ENCODE data around the gene ATG12. TPM values are rescaled to one million over a fixed set of nuclear protein-coding genes. Genes with fewer than 3 reads are reported as not detected.

The ATG12 gene
- total RNA-seq, 6 experiments from 2014 or later = 18.4 to 32.4 (median 21.8) TPM

- TF ChIP-seq, protein P1, sequence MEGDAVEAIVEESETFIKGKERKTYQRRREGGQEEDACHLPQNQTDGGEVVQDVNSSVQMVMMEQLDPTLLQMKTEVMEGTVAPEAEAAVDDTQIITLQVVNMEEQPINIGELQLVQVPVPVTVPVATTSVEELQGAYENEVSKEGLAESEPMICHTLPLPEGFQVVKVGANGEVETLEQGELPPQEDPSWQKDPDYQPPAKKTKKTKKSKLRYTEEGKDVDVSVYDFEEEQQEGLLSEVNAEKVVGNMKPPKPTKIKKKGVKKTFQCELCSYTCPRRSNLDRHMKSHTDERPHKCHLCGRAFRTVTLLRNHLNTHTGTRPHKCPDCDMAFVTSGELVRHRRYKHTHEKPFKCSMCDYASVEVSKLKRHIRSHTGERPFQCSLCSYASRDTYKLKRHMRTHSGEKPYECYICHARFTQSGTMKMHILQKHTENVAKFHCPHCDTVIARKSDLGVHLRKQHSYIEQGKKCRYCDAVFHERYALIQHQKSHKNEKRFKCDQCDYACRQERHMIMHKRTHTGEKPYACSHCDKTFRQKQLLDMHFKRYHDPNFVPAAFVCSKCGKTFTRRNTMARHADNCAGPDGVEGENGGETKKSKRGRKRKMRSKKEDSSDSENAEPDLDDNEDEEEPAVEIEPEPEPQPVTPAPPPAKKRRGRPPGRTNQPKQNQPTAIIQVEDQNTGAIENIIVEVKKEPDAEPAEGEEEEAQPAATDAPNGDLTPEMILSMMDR (IDR thresholded peaks at IDR 0.05) = no peak
- no peak for TF ChIP-seq POLR2A (IDR thresholded peaks at IDR 0.05)
- Histone ChIP-seq H3K27me3 (no peaks in the 10 kb centered on the region), H3K27ac (no peak overlapping the region), H3K36me3 (no peaks in the 10 kb centered on the region), H3K9me3 (peaks cover 0 to 5% (median 0%) of the 10 kb centered on the region in 4 donors), H3K4me3 (no peak overlapping the region), H3K4me1 (peaks cover 0 to 28% (median 14%) of the 10 kb centered on the region in 4 donors)
- DNase-seq (no peak), ATAC-seq (no peak)
- WGBS (ENCODE audit: insufficient coverage, low coverage, low lambda C conversion rate, missing lambda C conversion rate) = 89% methylated on average over 3 of the region's 3 CpGs
- intact Hi-C loops (cut with DNase I) = no loop called here
Observed at GRCh38 chr5:115854139-115854538, 12.8 kb upstream of the ATG12 start.

DNA sequence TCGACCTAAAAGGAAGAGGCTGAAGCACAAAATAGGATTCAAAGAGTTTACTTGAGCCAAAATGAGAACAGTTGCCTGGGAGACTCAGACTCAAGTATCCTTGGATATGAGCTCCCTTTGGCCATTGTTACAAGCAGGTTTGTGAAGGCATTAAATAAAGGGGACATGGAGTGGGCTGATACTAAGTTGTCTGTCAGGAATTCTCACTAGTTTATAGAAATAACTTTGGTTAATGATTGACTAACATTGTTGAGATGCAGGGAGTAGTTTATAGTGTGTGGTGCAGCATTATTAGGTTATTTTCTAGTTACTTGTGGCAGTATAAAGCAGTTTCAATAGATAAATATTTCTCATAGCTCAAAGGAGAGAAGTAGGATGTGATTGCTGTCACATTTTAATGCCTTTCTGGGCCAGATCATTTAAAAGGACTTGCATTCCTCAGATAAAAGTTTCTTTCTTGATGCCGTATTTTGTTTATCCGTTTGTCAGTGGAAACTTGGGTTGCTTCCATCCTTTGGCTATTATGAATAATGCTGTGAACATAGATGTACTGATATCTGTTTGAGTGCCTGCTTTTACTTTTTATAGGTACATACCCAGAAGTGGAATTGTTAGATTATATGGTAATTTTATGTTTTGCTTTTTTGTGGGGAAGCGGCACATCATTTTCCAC is 9.5 kb upstream of the ATG12 start:
- WGBS (ENCODE audit: insufficient coverage, low coverage, low lambda C conversion rate, missing lambda C conversion rate) = 37% methylated on average over 4 of the region's 4 CpGs
- H3K4me1 ChIP-seq = peaks cover 0 to 20% (median 7%) of the 10 kb centered on the region in 4 donors
- DNase-seq (no peak), ATAC-seq (peak in 3 of 4 donors; percentile 35 to 77 (median 56))
- no peaks in the 10 kb centered on the region for H3K27me3 ChIP-seq
- H3K27ac ChIP-seq = no peak overlapping the region
- TF ChIP-seq, protein P1 (IDR thresholded peaks at IDR 0.05) = no peak
- TF ChIP-seq POLR2A (IDR thresholded peaks at IDR 0.05) = no peak
- intact Hi-C loops (cut with DNase I) = no loop called here
- H3K4me3 ChIP-seq = no peak overlapping the region
- H3K36me3 ChIP-seq = no peaks in the 10 kb centered on the region
- peaks cover 0 to 5% (median 0%) of the 10 kb centered on the region in 4 donors for H3K9me3 ChIP-seq

DNA sequence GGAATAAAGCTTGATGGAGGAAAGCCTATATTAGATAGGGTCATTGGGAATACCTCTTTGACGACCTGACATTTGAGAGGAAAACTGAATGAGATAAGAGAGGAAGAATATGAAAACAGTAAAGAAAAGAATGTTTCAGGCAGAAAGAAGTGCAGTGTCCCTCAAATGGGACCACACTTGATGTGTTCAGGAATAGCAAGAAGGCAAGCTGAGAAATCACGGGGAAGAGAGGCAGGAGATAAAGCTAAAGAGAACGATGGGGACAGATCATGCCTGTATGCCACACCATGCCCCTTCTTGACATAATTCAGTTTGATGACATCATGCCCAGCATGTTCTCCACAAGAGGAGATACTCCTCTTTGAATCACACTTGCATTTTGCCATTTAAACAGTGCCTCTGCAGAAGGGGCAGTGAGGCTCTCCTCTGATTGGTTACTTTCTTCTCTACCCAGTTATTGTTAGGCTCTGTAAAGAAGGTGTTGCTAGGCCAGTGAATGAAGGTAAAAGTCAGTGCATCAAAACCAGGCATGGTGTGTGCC is 8.0 kb upstream of the ATG12 start:
- DNase-seq (no peak), ATAC-seq (no peak)
- Histone ChIP-seq H3K4me3 (no peak overlapping the region), H3K4me1 (peaks cover 0 to 32% (median 7%) of the 10 kb centered on the region in 4 donors), H3K36me3 (no peaks in the 10 kb centered on the region), H3K9me3 (peaks cover 0 to 5% (median 0%) of the 10 kb centered on the region in 4 donors), H3K27ac (no peak overlapping the region), H3K27me3 (no peaks in the 10 kb centered on the region)
- intact Hi-C loops (cut with DNase I) = no loop called here
- no peak for TF ChIP-seq POLR2A (IDR thresholded peaks at IDR 0.05)
- TF ChIP-seq, protein P1 (IDR thresholded peaks at IDR 0.05) = no peak
- WGBS (ENCODE audit: insufficient coverage, low coverage, low lambda C conversion rate, missing lambda C conversion rate) = 100% methylated on average over 2 of the region's 3 CpGs

- H3K4me3 ChIP-seq = no peak overlapping the region
- H3K9me3 ChIP-seq = no peaks in the 10 kb centered on the region
- DNase-seq = no peak
- TF ChIP-seq POLR2A (IDR thresholded peaks at IDR 0.05) = no peak
- TF ChIP-seq, protein P1 (IDR thresholded peaks at IDR 0.05) = no peak
- peaks cover 0 to 45% (median 7%) of the 10 kb centered on the region in 4 donors for H3K4me1 ChIP-seq
- intact Hi-C loops (cut with DNase I) = no loop called here
- WGBS (ENCODE audit: insufficient coverage, low coverage, low lambda C conversion rate, missing lambda C conversion rate) = 73% methylated on average over 7 of the region's 7 CpGs
- no peak for ATAC-seq
- H3K36me3 ChIP-seq = no peaks in the 10 kb centered on the region
- no peak overlapping the region for H3K27ac ChIP-seq
- no peaks in the 10 kb centered on the region for H3K27me3 ChIP-seq
Observed at GRCh38 chr5:115847290-115847689, 5.9 kb upstream of the ATG12 start.

Measured in right lobe of liver (tissue), 6 donors.